Esophagus (tissue), 2 donors: ENCODE measurements around the gene NDUFA12. TPM values are rescaled to one million over a fixed set of nuclear protein-coding genes. Genes with fewer than 3 reads are reported as not detected.
"Not testable (repeated sequence)": the region's sequence is repeated elsewhere in the genome, so short reads cannot be mapped to it uniquely, and the experiment has no call there.

Experiments
- H3K27ac ChIP-seq, 2 donors: one replicate each; pipeline ENCODE4 v1.5.1; 2013; ENCODE audit warnings: low read depth in 2 of 2, mild to moderate bottlenecking in 2 of 2, inconsistent platforms in 1 of 2, low read length in 1 of 2, moderate library complexity in 1 of 2
- H3K27me3 ChIP-seq, 2 donors: one replicate each; pipeline ENCODE4 v1.6.1; 2013; ENCODE audit warnings: low read length in 2 of 2, control low read depth in 1 of 2, mild to moderate bottlenecking in 1 of 2; ENCODE audit not compliant: insufficient read depth in 2 of 2, control insufficient read depth in 1 of 2
- H3K36me3 ChIP-seq, 2 donors: one replicate each; pipeline ENCODE4 v1.6.1; 2013; ENCODE audit warnings: low read length in 1 of 2; ENCODE audit not compliant: control insufficient read depth in 2 of 2, insufficient read depth in 2 of 2
- H3K4me1 ChIP-seq, 2 donors: one replicate each; pipeline ENCODE4 v1.6.1; 2013; ENCODE audit warnings: low read length in 1 of 2; ENCODE audit not compliant: control insufficient read depth in 2 of 2, insufficient read depth in 2 of 2
- H3K4me3 ChIP-seq, 2 donors: one replicate each; pipeline ENCODE4 v1.5.1; 2013; ENCODE audit warnings: low read length in 2 of 2, mild to moderate bottlenecking in 2 of 2, low read depth in 1 of 2, moderate library complexity in 1 of 2
- H3K9me3 ChIP-seq, 2 donors: one replicate each; pipeline ENCODE4 v1.6.1; 2013; ENCODE audit warnings: mild to moderate bottlenecking in 2 of 2, low read depth in 1 of 2, low read length in 1 of 2, moderate library complexity in 1 of 2; ENCODE audit not compliant: control insufficient read depth in 2 of 2, insufficient read depth in 1 of 2
- WGBS, 2 donors: extraction: QIAGEN DNeasy Blood & Tissue Kit; methylation state at CpG; one replicate each; pipeline ENCODE4 v1.1.7; 2013; 5-methylcytosine and 5-hydroxymethylcytosine counted together
- polyA plus RNA-seq, 2 donors: library from polyadenylated mRNA; stranded (reverse); fragments of 200-250 nt; gene quantifications; one replicate each; pipeline ENCODE4 v1.2.3, GENCODE V29; 2013
- donor health status: healthy with polysubstance abuse.
- donor health status: Bipolar disorder and iron deficiency.

Gene NDUFA12
- polyA plus RNA-seq, 2 donors = 76.3 to 115 TPM

- no peak overlapping the region for H3K27ac ChIP-seq
- no peaks in the 10 kb centered on the region for H3K9me3 ChIP-seq
- no peaks in the 10 kb centered on the region for H3K4me1 ChIP-seq
- 90 to 92% methylated on average over 8 of the region's 8 CpGs for WGBS, 2 donors
- peaks cover 0 to 4% of the 10 kb centered on the region in 2 donors for H3K36me3 ChIP-seq
- H3K27me3 ChIP-seq = no peaks in the 10 kb centered on the region
- no peak overlapping the region for H3K4me3 ChIP-seq
These were observed 16.3 kb downstream of the NDUFA12 start for GRCh38 chr12:94987076-94987669.

DNA sequence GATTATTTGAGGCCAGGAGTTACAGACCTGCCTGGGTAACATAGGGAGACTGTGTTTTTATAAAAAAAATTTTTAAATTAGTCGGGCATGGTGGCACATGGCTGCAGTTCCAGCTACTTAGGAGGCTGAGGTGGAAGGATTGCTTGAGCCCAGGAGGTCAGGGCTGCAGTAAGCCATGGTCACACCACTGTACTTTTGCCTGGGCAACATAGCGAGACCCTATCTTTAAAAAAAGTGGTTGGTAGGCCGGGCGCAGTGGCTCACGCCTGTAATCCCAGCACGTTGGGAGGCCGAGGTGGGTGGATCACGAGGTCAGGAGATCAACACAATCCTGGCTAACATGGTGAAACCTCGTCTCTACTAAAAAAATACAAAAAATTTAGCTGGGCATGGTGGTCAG is 18.4 kb downstream of the NDUFA12 start:
- H3K4me1 ChIP-seq, H3K27me3 ChIP-seq, H3K4me3 ChIP-seq, H3K9me3 ChIP-seq, H3K36me3 ChIP-seq, H3K27ac ChIP-seq: not testable (repeated sequence)
- WGBS, 2 donors = 85 to 87% methylated on average over 9 of the region's 9 CpGs

- Histone ChIP-seq H3K27ac (no peak overlapping the region), H3K9me3 (no peaks in the 10 kb centered on the region), H3K36me3 (peaks cover 0 to 4% of the 10 kb centered on the region in 2 donors), H3K4me1 (no peaks in the 10 kb centered on the region), H3K27me3 (no peaks in the 10 kb centered on the region), H3K4me3 (no peak overlapping the region)
- 98 to 100% methylated on average over 2 of the region's 2 CpGs for WGBS, 2 donors
These were observed 20.2 kb downstream of the NDUFA12 start for GRCh38 chr12:94983321-94983720.

GRCh38 chr12:94982456-94982855 is 21.0 kb downstream of the NDUFA12 start:
- Histone ChIP-seq H3K27me3 (no peaks in the 10 kb centered on the region), H3K36me3 (peaks cover 0 to 4% of the 10 kb centered on the region in 2 donors), H3K9me3 (no peaks in the 10 kb centered on the region), H3K27ac (no peak overlapping the region), H3K4me3 (no peak overlapping the region), H3K4me1 (peaks cover 0 to 3% of the 10 kb centered on the region in 2 donors)
- WGBS, 2 donors = 68 to 77% methylated on average over 7 of the region's 7 CpGs

DNA sequence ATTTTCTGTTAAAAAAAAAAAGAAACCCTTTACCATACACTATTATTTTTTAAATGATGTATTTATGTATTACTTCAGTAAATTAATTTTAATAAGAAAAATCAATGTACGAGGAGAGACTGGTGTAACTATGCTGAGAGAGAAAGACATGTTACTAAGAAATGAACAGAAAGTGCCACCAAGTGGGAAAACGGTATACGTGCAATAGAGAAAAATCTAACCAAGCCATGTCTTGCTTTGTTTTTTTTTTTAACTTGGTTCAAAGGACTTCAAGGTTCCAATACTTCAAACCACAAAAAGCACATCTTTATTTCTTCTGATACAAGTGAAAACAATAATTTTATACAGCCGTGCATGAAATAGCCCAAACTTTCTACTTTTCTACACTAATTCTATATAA is 22.9 kb downstream of the NDUFA12 start:
- no peaks in the 10 kb centered on the region for H3K27me3 ChIP-seq
- 58 to 62% methylated on average over 4 of the region's 4 CpGs for WGBS, 2 donors
- peaks cover 0 to 4% of the 10 kb centered on the region in 2 donors for H3K36me3 ChIP-seq
- H3K27ac ChIP-seq = no peak overlapping the region
- peaks cover 0 to 3% of the 10 kb centered on the region in 2 donors for H3K4me1 ChIP-seq
- H3K9me3 ChIP-seq = no peaks in the 10 kb centered on the region
- no peak overlapping the region for H3K4me3 ChIP-seq

GRCh38 chr12:94979941-94980340 is 23.6 kb downstream of the NDUFA12 start:
- Histone ChIP-seq H3K4me3 (no peak overlapping the region), H3K27me3 (no peaks in the 10 kb centered on the region), H3K27ac (peak overlapping the region in 1 of 2 donors; percentile 15), H3K4me1 (peaks cover 0 to 3% of the 10 kb centered on the region in 2 donors), H3K36me3 (peaks cover 0 to 4% of the 10 kb centered on the region in 2 donors), H3K9me3 (no peaks in the 10 kb centered on the region)
- WGBS, 2 donors = 80 to 81% methylated on average over 4 of the region's 4 CpGs

DNA sequence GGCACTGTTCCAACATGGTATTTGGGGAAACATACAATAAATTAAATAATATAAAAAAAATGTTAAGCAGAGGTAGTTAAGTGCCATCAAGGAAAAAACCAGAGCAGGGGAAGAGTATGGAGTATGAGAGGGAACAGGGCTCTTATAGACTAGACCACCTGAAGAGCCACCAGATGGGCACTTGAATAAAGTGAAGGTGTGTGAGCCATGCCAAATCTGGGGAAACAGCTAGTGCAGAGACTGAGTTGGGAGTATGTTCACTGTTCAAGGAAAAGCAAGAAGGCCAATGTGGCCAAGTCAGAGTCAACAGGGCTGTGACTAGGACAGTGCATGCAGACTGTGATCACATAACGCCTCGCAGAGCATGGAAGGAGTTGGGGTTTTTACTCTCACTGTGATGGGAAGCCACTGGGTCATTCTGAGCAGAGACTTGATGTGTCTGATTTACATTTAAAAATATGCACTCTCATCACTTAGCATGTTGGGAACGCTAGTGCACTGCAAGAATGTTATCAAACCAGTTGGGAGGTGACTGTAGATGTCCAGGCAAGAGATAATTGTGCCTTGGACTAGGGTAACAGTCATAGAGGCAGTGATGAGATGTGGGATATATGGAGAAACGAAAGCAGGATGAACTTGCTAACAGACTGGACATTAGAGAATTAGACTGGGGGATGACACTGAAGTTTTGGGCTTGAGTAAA is 25.6 kb downstream of the NDUFA12 start:
- no peak overlapping the region for H3K4me3 ChIP-seq
- H3K4me1 ChIP-seq = peaks cover 0 to 3% of the 10 kb centered on the region in 2 donors
- WGBS, 2 donors = 87% methylated on average over 4 of the region's 4 CpGs
- H3K9me3 ChIP-seq = no peaks in the 10 kb centered on the region
- no peaks in the 10 kb centered on the region for H3K36me3 ChIP-seq
- no peaks in the 10 kb centered on the region for H3K27me3 ChIP-seq
- no peak overlapping the region for H3K27ac ChIP-seq

- peaks cover 0 to 4% of the 10 kb centered on the region in 2 donors for H3K36me3 ChIP-seq
- no peak overlapping the region for H3K27ac ChIP-seq
- H3K9me3 ChIP-seq = no peaks in the 10 kb centered on the region
- no peak overlapping the region for H3K4me3 ChIP-seq
- peaks cover 0 to 3% of the 10 kb centered on the region in 2 donors for H3K4me1 ChIP-seq
- 79 to 84% methylated on average over 5 of the region's 5 CpGs for WGBS, 2 donors
- H3K27me3 ChIP-seq = no peaks in the 10 kb centered on the region
These were observed 30.3 kb downstream of the NDUFA12 start for GRCh38 chr12:94973221-94973620.

- H3K4me1 ChIP-seq = peaks cover 0 to under 1% of the 10 kb centered on the region in 2 donors
- H3K27me3 ChIP-seq = no peaks in the 10 kb centered on the region
- no peak overlapping the region for H3K4me3 ChIP-seq
- H3K27ac ChIP-seq = no peak overlapping the region
- peaks cover 0 to 4% of the 10 kb centered on the region in 2 donors for H3K36me3 ChIP-seq
- WGBS, 2 donors = 90 to 94% methylated on average over 2 of the region's 2 CpGs
- no peaks in the 10 kb centered on the region for H3K9me3 ChIP-seq
These were observed 30.7 kb downstream of the NDUFA12 start for GRCh38 chr12:94972795-94973194.

DNA sequence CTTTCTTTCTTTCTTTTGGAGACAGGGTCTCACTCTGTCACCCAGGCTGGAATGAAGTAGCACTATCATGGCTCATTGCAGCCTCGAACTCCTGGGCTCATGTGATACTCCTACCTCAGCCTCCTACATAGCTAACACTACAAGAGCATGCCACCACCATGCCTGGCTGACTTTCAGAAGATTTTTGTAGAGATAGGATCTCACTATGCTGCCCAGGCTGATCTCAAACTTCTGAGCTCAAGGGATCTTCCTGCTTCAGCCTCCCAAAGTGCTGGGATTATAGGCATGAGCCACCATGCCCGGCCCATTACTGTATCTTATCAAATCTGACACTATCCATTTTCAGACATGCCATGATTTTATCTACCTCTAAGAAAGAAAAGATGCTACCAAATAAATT is 31.6 kb downstream of the NDUFA12 start:
- H3K4me3 ChIP-seq = no peak overlapping the region
- H3K27ac ChIP-seq = no peak overlapping the region
- H3K4me1 ChIP-seq = no peaks in the 10 kb centered on the region
- no peaks in the 10 kb centered on the region for H3K9me3 ChIP-seq
- WGBS, 2 donors = 98 to 99% methylated on average over 2 of the region's 2 CpGs
- peaks cover 0 to 4% of the 10 kb centered on the region in 2 donors for H3K36me3 ChIP-seq
- H3K27me3 ChIP-seq = no peaks in the 10 kb centered on the region
